NCI-H82 treated with DMSO at 0.1 percent for 48 hours (cell line): Measurements from ENCODE around the gene SVOP.
"Not testable (repeated sequence)": the region's sequence is repeated elsewhere in the genome, so short reads cannot be mapped to it uniquely, and the experiment has no call there.

Source experiments
- DNase-seq: peaks from one replicate; lab custom pipeline; 2025; ENCODE audit not compliant: unreplicated experiment; lab: John Stamatoyannopoulos, UW

The SVOP gene

DNA sequence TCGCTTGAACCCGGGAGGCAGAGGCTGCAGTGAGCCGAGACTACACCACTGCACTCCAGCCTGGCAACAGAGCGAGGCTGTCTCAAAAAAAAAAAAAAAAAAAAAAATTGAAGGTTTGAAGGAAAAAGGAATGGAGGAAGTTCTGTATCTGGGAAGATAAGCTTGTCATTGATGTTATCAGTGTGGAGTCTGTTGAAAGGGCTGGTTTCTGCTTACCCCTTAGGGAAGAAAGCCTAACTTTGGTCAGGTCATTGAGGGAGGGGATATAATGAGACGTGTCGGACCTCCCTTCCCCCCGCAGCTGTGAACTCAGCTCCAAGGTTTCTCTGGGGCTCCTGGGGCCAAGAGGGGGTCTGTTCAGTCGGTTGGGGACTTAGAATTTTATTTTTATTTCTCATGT, 124.5 kb downstream of the SVOP start:
- no peak for DNase-seq

DNA sequence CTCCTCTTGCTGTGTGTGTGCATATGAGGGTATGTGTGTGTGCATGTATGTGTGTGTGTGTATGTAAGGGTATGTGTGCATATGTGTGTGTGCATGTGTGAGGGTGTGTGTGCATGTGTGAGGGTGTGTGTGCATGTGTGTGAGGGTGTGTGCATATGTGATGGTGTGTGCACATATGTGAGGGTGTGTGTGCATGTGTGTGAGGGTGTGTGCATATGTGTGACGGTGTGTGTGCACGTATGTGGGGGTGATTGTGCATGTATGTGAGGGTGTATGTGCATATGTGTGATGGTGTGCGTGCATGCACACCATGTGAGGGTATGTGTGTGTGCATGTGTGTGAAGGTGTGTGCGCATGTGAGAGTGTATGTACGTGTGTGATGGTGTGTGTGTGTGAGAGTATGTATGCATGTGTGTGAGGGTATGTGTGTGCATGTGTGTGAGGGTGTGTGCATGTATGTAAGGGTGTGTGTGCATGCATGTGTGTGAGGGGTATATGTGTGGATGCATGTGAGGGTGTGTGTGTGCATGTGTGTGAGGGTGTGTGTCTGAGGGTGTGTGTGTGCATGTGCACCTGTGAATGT, 125.6 kb downstream of the SVOP start:
- no peak for DNase-seq

GRCh38 chr12:108890208-108890607, 130.7 kb downstream of the SVOP start:
- no peak for DNase-seq

GRCh38 chr12:108888031-108888430, 132.8 kb downstream of the SVOP start:
- no peak for DNase-seq

DNA sequence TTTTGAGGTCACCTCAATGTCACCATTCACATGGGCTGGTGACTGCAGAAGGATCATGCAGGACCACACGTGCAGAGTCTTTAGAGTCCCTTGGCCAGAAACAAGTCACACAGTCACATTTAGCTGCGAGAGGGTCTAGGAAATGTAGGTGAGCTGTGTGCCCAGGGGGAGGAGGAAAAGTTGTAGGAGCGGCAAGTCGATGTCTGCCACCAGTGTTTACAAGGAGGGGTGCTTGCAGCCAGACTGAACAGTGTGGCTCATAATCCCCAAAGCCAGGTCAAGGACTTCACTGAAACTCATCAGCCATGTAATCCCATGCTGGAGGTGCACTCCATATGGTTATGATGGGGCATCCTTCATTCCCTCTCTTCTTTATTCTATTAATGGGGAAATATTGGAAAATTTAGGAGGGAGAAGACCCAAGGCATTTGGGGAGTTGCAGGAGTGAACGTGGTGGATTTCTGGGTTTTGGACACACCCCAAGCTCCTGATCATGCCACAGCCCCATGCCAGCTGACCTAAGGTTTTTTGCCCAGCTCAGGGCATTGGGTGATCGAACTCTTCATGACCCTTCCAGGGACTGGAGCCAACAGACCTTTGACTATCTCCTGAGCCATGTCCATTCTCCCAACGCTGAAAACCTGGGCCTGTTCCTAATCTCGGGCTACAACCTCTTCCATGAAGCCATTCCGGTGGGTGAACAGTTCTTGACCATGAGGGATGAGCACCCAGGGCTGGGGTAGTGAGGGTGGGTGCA, 133.8 kb downstream of the SVOP start:
- DNase-seq, result peak; percentile 73

- DNase-seq, result peak; percentile 38
Observed at GRCh38 chr12:108884116-108885012, 136.5 kb downstream of the SVOP start.

- no peak for DNase-seq
Observed at GRCh38 chr12:108881953-108882352, 138.9 kb downstream of the SVOP start.

DNA sequence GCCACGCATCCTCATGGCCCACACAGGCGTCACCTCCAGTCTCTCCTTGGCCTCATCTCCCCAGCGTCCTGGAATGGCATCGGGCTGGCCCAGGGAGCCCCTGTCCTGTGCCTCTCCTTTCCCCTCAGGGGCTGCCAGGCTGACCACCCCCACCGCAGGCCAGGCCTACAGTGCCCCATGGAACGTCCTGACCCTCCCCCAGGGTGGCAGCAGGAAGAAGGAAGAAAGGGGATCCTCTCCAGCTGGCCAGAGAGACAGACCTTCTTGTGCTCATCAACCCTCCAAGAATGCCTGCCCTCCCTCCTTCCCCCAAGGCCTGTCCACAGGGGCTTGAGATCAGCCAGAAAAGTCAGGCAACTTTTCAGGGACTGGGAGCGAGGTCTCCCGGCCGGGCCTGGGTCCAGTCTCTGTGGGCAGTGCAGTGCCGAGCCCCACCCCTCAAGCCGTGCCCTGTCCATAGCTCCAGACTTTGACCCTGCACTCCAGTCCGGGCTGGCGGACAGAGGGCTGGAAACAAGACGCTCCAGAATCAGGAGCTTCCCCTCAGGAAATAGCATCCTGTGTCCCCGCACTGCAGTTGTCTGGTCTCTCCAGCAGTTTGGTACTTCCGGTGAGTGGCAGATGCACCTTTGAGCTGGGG, 141.1 kb downstream of the SVOP start, which contains the start of gene DAO:
DAO (plus strand) TSS at position 478 of the 640 bp plus-strand sequence. CDS start 4,915 bp downstream, outside the sequence.
- no peak for DNase-seq

DNA sequence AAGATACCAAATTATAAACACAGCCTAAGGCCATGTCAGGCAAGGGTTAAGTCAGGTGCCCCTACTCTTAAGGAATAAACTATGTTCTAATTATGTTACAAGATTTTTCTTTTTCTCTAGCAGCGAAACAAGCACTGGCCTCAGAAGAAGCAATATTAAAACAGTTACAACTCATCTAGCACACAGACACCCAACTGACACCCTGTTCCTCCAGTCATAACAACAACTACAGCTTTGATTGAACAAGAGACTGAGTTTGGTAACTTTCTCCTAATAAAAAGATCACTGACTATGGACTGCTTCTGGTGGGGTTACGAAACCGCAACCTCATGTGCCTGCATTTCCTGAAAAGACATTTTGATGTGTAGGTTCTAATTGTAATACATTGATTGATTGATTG, 144.3 kb downstream of the SVOP start:
- DNase-seq, result no peak

DNA sequence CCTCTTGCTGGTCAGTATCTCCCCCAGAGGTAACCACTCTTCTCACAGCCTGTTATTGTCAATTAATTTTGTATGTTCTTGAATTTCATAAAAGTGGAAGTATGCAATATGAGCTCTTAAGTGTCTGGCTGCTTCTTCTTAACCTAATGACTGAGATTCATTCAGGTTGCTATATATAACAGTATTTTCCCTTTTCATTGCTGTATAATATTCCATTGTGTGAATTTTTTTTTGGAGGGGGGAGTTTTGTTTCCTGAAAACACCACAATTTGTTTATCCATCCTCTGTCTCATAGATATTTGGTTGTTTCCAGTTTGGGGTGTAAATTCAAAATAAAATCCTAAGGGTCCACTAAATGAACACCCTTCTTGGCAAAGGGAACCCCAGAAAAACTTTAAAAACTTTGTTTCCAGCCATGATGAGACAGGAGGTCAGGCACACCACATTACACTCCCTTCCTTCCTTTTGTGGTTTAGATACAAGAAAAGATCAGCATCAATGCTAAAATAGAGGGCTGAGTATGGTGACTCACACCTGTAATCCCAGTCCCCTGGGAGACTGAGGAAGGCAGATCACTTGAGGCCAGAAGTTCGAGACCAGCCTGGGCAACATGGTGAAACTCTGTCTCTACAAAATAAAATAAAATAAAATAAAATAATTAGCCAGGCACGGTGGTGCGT, 145.0 kb downstream of the SVOP start:
- DNase-seq, result no peak

GRCh38 chr12:108875280-108875679, 145.6 kb downstream of the SVOP start:
- DNase-seq, result no peak

DNA sequence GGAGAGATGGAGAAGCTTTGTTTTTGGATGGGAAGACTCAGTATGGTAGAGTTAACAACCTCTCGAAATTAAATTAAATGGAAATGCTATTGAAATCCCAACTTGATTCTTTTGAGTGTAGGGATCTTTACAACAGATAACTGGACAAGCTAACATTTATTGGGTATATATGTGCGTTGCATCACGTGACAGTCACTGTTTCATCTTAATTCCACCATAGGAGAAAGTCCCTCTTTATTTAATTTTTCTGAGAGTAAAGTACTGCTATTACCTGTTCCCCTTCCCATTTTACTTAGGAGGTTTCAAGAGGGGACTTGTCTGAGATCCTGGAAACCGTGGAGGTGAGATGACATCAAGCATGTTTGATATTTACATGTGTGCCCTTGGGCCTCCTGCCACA, 152.1 kb downstream of the SVOP start:
- no peak for DNase-seq

DNA sequence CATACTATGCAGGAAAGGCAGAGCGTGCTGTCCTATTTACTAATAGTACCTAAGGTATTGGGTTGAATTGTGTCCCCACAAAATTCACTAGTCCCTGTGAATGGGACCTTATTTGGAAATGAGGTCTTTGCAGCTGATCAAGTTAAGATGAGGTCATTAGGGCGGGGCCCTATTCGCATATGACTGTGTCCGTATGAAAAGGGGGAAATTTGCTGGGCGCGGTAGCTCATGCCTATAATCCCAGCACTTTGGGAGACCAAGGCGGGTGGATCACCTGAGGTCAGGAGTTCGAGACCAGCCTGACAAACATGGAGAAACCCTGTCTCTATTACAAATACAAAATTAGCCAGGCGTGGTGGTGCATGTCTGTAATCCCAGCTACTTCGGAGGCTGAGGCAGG, 154.8 kb downstream of the SVOP start:
- DNase-seq, result not testable (repeated sequence)

GRCh38 chr12:108865169-108865568, 155.7 kb downstream of the SVOP start:
- no peak for DNase-seq

GRCh38 chr12:108862588-108862959, 158.3 kb downstream of the SVOP start:
- no peak for DNase-seq

GRCh38 chr12:108861878-108862587, 158.8 kb downstream of the SVOP start:
- DNase-seq, result no peak

GRCh38 chr12:108860443-108860842, 160.4 kb downstream of the SVOP start:
- DNase-seq, result no peak

GRCh38 chr12:108859923-108860291, 161.0 kb downstream of the SVOP start:
- DNase-seq, result no peak

- not testable (repeated sequence) for DNase-seq
Observed at GRCh38 chr12:108859141-108859922, 161.5 kb downstream of the SVOP start.
